ENCODE data around the gene AMBRA1.

The AMBRA1 gene

DNA sequence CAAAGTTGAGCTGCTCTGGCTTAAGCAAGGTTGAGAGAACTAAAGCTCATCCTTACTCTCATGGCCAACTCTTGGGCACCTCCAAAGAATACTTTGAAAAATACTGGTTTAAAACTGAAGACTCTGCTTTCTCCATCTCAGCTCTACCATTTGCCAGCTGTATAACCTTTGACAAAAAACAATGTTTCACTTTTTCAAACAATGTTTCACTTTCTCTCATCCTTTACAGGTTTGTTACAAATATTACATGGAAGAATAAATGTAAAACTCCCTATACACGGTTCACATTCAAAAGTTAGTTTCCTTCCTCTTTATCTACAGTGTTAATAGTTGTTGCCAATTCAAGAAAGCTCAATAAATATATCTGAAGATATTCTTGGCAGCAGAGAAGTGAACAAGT is 19.2 kb downstream of the AMBRA1 start:
- DNase-seq: no peak

DNA sequence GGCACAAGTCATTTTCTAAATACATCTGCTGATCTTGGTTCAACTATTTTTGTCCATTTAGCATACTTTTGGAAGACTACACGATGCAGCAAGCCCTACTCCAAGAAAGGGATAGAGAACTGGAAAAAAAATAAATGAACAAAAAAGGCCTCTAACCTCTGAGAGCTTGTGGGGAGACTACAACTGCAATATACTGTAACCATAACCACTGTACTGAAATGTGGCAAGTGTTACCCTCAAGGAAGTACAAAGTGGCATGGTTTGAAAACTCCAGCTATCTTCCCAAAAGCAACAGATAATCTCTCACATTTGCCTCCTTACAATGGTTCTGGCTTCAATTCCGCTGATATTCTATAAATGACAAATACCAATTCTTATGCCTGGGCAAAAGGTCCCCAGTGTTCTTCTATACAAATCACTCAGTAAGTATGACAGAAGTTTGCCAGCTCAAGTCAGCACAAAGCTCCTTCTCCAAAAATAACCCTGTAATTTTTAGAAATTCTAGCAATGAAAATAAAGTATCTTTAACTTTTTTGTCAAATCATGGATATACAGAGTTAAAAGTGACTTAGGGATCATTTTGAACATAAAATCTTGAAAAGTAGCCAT is 22.9 kb downstream of the AMBRA1 start:
- DNase-seq: no peak

- no peak for DNase-seq
Observed at GRCh38 chr11:46565232-46565840, 28.5 kb downstream of the AMBRA1 start.

GRCh38 chr11:46564459-46564858 is 29.4 kb downstream of the AMBRA1 start:
- DNase-seq: peak; percentile 62

GRCh38 chr11:46562527-46562926 is 31.3 kb downstream of the AMBRA1 start:
- no peak for DNase-seq

DNA sequence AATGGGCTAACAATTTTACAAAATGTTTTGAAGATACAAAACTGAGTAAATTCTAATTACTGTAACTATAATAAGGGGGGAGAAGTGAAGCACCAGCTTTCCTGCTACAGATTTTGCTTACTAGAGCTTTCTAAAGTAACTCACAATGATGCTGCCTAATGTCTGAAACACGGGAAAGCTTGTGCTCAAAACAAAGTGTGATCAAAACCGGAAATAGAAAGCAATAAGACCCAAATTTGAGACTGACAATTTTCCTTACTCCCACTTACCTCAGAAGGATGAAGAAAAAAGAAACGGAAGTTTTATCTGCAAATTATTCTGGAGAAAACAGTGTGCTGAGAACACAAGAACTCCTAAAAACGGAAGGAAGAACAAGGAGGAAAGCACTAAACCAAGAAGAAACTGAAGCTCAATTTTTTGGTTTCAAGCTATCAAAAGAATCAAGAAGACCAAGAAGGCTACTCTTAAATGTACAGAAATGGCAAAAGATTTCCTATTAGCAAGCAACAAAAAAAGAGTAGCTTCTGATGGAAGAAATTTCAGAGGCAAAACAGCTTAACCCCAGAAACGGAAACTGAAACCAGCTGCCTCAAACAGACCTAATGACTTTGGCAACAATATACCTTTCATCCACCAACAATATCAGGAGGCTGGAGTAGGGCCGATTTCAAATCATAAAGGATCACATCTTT is 33.4 kb downstream of the AMBRA1 start:
- DNase-seq: peak; percentile 17

DNA sequence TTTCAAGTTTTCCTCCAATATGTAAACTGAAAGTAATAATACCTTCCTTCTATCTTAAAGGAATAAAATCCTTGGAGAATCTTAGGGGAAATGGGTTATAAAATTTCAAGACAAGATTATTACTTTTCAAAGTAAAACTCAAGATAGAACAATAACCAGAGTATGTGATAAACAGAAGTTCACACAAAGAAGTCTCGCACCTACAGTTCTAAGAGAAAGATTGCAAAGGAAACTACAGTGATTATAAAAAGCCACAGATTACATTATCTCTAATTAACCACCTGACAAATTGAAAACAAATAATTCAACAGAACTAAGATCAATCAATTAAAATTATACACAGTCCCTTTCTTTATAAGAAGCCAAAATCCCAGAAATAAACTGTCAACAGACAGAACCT is 34.0 kb downstream of the AMBRA1 start:
- DNase-seq: no peak

DNA sequence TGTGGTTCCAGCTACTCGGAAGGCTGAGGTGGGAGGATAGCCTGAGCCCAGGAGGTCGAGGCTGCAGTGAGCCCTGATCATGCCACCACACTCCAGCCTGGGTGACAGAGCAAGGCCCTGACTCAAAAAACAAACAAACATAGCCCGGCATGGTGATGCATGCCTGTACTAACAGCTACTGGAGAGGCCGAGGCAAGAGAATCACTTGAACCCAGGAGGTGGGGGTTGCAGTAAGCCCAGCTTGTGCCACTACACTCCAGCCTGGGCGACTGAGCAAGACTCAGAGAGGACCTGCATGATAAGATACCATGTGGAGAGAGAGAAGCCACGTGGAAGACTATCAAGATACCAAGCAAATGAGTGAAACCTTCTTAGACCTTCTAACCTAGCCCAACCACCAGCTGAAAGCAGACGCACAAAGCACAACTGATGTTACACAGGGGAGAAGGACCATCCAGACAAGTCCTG is 36.1 kb downstream of the AMBRA1 start:
- no peak for DNase-seq

DNA sequence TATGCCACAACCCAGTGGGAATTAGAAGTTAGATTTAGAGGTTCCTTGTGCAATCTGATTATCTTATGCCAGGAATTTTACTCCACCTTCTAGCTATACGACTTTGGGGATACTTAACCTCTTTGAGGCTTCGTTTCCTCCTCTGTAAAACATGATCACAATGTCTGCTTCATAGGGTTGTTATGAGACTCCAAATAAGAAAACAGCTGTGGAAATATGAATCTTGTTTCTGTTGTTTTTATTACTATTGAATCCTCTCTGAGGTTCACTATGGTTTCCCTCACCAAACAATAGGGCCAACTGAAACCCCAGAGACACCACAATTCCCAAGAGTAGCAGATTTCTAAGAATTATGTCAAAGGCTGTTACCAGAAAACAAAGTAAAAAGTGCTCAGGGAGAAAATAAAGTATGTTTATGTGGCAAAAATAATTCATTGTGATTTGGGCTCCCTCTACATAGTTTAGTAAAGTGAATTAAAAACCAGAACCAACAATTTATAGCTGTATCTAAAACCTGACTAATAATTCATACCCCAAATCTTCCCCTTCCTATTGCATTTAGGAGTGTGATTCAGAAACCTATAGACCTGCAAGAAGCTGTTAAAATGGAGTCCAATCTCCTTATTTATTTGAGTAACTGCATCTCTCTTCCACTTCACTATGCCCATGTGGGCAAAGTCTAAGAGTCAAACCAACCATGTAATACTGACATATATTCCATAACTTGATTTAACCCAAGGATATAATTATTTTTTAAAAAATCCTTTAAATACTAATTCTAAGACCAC is 38.4 kb downstream of the AMBRA1 start:
- DNase-seq: peak; percentile 36

- peak; percentile 70 for DNase-seq
Observed at GRCh38 chr11:46554213-46555147, 39.3 kb downstream of the AMBRA1 start.

DNA sequence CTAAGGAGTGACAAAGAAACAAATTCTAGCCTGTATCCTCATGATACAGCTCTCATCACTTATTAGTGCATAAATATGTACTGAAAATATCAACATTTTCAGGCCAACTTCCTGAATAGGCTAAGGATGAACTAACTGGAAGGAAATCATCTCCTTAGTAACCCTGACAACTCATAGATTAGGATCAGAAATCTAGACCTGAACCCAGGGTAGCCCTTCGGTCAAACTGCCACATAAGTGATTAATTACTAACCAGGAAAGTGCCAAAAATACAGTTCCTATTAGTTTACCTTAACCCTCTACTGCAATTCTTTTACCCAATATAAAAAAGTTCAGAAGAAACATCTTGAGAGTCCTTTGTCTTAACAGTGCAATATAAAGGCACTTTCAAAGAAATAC is 40.0 kb downstream of the AMBRA1 start:
- DNase-seq: peak; percentile 6

GRCh38 chr11:46551261-46551660 is 42.6 kb downstream of the AMBRA1 start:
- no peak for DNase-seq

DNA sequence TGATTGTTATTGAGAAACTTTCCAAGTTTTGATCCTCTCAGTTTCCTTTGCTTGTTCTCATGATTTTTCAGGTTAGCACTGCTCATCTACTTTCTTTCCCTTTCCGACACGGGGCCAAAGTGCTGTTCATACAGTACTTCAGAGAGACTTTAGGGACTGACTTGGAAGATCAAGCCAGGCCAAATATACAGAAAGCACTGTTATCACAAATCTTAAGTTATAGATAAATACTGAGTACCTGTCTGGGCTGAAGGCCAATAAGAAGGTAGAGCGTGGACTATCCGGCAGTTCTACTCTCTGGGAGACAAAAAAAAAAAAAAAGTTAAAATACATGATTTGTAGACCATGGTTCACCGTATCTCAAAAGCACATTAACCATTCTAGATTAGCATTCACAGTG is 46.2 kb downstream of the AMBRA1 start:
- no peak for DNase-seq

GRCh38 chr11:46543564-46543963 is 50.3 kb downstream of the AMBRA1 start:
- DNase-seq: no peak

- DNase-seq: no peak
Observed at GRCh38 chr11:46541593-46542371, 52.0 kb downstream of the AMBRA1 start.

DNA sequence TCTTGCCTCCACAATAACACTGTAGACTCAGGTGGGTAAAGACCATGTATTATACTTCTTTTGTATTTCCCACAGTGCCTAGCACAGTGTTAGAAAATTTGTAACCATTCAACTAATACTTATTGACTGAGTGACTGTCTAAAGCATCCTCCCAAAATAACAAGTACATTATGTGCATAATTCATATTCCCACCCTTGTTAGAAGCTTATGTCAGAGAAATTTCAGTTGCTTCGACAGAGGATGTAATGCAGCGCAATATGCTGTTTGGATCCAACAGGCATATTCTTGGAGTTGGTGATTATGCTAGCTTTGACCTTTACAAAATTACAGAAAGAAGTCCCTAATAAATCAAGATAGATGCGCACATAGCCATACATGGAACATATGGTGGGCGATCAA is 53.0 kb downstream of the AMBRA1 start:
- DNase-seq: no peak

GRCh38 chr11:46537537-46538295 is 56.1 kb downstream of the AMBRA1 start:
- DNase-seq: peak; percentile 72

DNA sequence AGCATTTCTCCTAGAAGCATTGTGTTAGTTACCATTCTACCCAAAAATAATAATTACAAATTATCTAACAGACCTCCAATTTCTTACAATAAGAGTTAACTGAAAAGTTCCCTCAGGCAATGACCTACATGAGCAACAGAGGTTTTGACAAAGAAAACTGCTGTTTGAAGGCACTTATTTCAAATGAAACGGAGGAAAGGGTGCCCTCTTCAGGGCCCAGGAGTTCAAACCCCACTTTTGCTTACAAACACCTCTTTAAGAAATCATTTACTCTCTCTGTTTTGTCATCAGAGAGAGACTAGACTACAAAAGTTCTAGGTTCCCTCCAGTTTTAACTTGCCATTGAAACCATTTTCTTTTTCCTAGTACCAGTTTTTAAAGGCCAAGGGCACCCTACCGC is 56.7 kb downstream of the AMBRA1 start:
- DNase-seq: no peak

DNA sequence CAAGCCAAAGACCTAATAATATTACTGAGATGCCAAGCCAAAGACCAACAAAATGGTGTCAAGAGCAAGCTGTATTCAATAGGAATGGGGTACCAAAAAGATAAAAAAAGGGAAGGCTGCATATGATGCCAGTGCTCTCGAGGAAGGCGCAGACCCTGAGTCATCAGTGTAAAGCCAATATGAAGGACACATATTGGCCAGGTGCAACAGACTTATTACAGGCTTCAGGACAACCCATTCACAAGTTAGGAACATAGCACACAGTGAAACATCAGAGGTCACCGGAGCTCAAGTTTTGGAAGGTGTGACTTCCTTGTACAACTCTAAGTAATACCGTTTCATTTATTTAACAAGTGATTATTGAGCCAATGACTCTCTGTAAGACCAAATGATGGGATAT is 58.1 kb downstream of the AMBRA1 start:
- no peak for DNase-seq

GRCh38 chr11:46534711-46535110 is 59.1 kb downstream of the AMBRA1 start:
- no peak for DNase-seq
